ENCODE data around the gene EEF1AKMT3. TPM values are rescaled to one million over a fixed set of nuclear protein-coding genes. Genes with fewer than 3 reads are reported as not detected.

The EEF1AKMT3 gene
- total RNA-seq, 1 experiment from 2014 or later: 5.0 TPM

DNA sequence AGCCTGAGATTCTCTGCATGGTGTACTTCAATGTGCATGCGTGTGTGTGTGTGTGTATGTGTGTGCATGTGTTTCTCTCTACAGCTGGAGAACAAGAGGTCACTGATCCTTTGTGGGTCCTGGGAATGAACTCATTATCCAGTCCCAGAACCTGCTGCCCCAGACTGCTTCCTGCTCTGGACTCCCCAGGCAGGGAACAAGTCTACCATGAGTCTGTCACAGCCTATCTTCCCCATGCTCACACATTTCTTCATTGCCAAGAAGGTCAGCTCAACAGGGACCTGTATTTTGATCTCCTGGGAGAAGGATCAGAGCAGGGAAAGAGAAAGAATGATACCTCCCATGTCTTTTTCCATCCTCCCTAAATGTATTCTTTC is 31.0 kb upstream of the EEF1AKMT3 start:
- no peak for DNase-seq (ENCODE audit: low read depth, low spot score)
- Histone ChIP-seq H3K27me3 (ENCODE audit: insufficient read depth, low read length) (no peaks in the 10 kb centered on the region), H3K9ac (ENCODE audit: low read length) (peak overlapping the region; percentile 69), H3K36me3 (ENCODE audit: control insufficient read depth in 1 of 2, insufficient read depth in 2 of 2, low read length in 2 of 2) (no peaks in the 10 kb centered on the region), H3K9me2 (ENCODE audit: insufficient read depth) (no peaks in the 10 kb centered on the region), H3K4me1 (ENCODE audit: control insufficient read depth in 1 of 2, insufficient read depth in 2 of 2, low read length in 2 of 2) (peaks cover 10 to 36% of the 10 kb centered on the region in 2 experiments; a peak in 3 of 4 replicates), H3K4me2 (ENCODE audit: low read length) (peak overlapping the region; percentile 87), H3K27ac (ENCODE audit: low read depth, low read length) (peak overlapping the region; percentile 46), H3K4me3 (replicated peaks in 1 of 2; ENCODE audit: low read depth in 1 of 2, low read length in 2 of 2) (peak overlapping the region; percentile 71 to 79), H3K79me2 (ENCODE audit: insufficient read depth, low read length) (no peaks in the 10 kb centered on the region), H2AFZ (ENCODE audit: low read depth, low read length, poor library complexity, severe bottlenecking) (no peak overlapping the region), H3K9me3 (ENCODE audit: control insufficient read depth in 1 of 2, insufficient read depth in 1 of 2, low read depth in 1 of 2, low read length in 2 of 2) (no peaks in the 10 kb centered on the region), H4K20me1 (ENCODE audit: insufficient read depth) (no peaks in the 10 kb centered on the region)
- no TSS peak for BruUV-seq (replicated peaks)
- TF ChIP-seq ZNF274 (IDR thresholded peaks at IDR 0.05; ENCODE audit: low read depth, low read length) (no peak), ELF1 (IDR thresholded peaks at IDR 0.05; ENCODE audit: borderline replicate concordance, low read depth) (no peak), TCF7L2 (IDR thresholded peaks at IDR 0.05; ENCODE audit: borderline replicate concordance, extremely low read depth, insufficient read depth, insufficient read length) (no peak), RAD21 (IDR thresholded peaks at IDR 0.05; ENCODE audit: low read depth) (no peak), EZH2phosphoT487 (IDR thresholded peaks at IDR 0.05; ENCODE audit: borderline replicate concordance) (no peak), POLR2A (IDR thresholded peaks at IDR 0.05; ENCODE audit: borderline replicate concordance, extremely low read depth, insufficient read depth, insufficient read length) (no peak), CEBPB (IDR thresholded peaks at IDR 0.05; ENCODE audit: low read depth) (no peak), ZFX (IDR thresholded peaks at IDR 0.05) (no peak), EGR1 (IDR thresholded peaks at IDR 0.05; ENCODE audit: low read depth) (no peak), SP1 (IDR thresholded peaks at IDR 0.05; ENCODE audit: low read depth) (no peak), YY1 (IDR thresholded peaks at IDR 0.05; ENCODE audit: extremely low read depth, insufficient replicate concordance, low read depth, low read length) (no peak), POLR2AphosphoS5 (IDR thresholded peaks at IDR 0.05; ENCODE audit: low read depth, low read length) (no peak)
- TF ChIP-seq, protein P1, sequence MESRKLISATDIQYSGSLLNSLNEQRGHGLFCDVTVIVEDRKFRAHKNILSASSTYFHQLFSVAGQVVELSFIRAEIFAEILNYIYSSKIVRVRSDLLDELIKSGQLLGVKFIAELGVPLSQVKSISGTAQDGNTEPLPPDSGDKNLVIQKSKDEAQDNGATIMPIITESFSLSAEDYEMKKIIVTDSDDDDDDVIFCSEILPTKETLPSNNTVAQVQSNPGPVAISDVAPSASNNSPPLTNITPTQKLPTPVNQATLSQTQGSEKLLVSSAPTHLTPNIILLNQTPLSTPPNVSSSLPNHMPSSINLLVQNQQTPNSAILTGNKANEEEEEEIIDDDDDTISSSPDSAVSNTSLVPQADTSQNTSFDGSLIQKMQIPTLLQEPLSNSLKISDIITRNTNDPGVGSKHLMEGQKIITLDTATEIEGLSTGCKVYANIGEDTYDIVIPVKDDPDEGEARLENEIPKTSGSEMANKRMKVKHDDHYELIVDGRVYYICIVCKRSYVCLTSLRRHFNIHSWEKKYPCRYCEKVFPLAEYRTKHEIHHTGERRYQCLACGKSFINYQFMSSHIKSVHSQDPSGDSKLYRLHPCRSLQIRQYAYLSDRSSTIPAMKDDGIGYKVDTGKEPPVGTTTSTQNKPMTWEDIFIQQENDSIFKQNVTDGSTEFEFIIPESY (IDR thresholded peaks at IDR 0.05; ENCODE audit: extremely low read depth, insufficient replicate concordance, low read length): no peak
- TF ChIP-seq, protein P2, sequence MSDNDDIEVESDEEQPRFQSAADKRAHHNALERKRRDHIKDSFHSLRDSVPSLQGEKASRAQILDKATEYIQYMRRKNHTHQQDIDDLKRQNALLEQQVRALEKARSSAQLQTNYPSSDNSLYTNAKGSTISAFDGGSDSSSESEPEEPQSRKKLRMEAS (IDR thresholded peaks at IDR 0.05): no peak
- ChIA-PET POLR2A (interaction anchor here (1.9 kb wide), 1 partner anchor 15 kb away, joined by 5 read pairs; no protein-coding TSS in a partner anchor), CTCF (interaction anchor here (0.6 to 1.8 kb wide), 4 partner anchors 15 to 158 kb away, joined by 3 to 13 read pairs (median 9); no protein-coding TSS in a partner anchor), RAD21 (ENCODE audit: low non-redundant PET in 1 of 2, low total read pairs in 2 of 2, uncharacterized antibody in 2 of 2, unreplicated experiment in 2 of 2) (interaction anchor here in 1 of 2 experiments (1.4 kb wide), 1 partner anchor 158 kb away, joined by 3 read pairs; no protein-coding TSS in a partner anchor)
- intact Hi-C loops (cut with micrococcal nuclease): no loop called here
- no peak for ATAC-seq

Data from HCT116 (cell line).